ENCODE data around the gene ADCY2.

- TF ChIP-seq POLR2A (IDR thresholded peaks at IDR 0.05; ENCODE audit: low read length) (no peak), GATA1 (IDR thresholded peaks at IDR 0.05; ENCODE audit: low read depth, low read length) (no peak)
Measured at GRCh38 chr5:7625740-7626139, 229.8 kb downstream of the ADCY2 start.
